T47D (cell line): ENCODE data around the gene TXNDC2.

Source experiments
- DNase-seq, 2 experiments: peaks; one replicate each; pipeline versions ENCODE4 v3.0.0 to v3.0.0-alpha.2; 2011 to 2012; ENCODE audit warnings: low read depth in 1 of 2, low spot score in 1 of 2
- JUND ChIP-seq: IDR thresholded peaks from 2 replicates; pipeline ENCODE4 v1.6.1; 2012; ENCODE audit warnings: low read depth
- in situ Hi-C: cut with HindIII; loops from 2 replicates; pipeline ENCODE4 v1.10.0; 2016; ENCODE audit warnings: low sequenced_read_pairs, low pct_unique_long_range_greater_than_20kb

Gene TXNDC2

DNA sequence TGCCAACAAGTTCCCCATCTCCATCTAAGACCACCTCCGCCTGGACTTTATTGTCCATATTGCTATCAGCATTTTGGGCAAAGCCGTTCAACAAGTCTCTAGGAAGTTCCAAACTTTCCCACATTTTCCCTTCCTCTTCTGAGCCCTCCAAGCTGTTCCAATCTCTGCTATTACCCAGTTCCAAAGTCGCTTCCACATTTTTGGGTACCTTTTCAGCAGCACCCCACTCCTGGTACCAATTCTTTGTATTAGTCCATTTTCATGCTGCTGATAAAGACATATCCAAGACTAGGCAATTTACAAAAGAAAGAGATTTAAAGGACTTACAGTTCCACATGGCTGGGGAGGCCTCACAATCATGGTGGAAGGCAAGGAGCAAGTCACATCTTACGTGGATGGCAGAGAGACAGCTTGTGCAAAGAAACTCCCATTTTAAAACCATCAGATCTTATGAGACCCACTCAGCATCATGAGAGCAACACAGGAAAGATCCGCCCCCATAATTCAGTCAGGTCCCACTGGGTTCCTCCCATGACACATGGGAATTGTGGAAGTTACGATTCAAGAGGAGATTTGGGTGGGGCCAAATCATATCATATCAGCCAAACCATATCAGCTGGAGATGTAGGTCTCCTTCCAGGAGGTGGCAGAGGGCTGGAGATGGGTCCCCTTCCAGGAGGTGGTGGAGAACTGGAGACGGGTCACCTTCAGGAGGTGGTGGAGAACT, 19.8 kb upstream of the TXNDC2 start:
- in situ Hi-C loops = no loop called here
- no peak for TF ChIP-seq JUND
- no peak for DNase-seq

DNA sequence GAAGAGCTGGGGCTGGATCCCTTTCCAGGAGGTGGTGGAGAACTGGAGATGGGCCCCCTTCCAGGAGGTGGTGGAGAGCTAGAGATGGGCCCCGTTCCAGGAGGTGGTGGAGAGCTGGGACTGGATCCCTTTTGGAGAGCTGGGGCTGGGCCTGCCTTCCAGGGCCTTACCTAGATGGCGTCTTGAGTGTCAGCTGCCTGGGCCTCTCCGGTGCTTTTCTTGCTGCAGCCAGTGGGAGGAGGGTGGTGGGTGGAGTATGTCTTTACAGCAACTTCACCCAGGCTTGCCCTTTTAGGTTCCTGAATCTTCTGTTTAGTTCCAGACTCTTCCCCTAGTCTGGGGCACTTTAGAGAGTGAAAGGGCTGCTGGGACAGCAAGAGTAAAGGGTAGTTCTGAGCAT, 19.1 kb upstream of the TXNDC2 start:
- no peak for TF ChIP-seq JUND
- no peak for DNase-seq
- in situ Hi-C loops = no loop called here

DNA sequence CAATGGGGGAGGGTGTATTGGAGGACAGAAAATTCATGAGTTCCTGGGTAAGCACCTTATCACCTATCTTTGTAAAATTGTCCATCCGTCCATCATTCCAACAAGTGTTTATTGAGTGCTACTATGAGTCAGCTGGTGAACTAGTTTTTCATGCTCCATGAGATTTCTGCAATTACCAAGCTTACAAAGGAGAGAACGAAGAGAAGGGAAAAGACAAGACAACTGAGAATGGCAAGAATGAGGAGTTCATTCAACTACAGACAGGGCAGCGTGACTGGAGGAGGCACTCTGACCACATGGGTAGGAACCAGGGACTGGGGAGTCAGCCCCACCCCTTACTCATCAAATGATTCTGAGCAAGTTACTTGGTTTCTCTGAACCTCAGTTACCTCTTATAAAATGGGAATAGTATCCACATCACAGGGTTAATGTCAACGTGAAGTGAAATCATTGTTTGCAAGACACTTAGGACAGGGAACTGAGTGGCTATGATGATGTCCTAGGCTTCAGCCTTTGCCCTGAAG, 18.6 kb upstream of the TXNDC2 start:
- no peak for TF ChIP-seq JUND
- DNase-seq = peak in 1 of 2 experiments; percentile 28
- in situ Hi-C loops = no loop called here

DNA sequence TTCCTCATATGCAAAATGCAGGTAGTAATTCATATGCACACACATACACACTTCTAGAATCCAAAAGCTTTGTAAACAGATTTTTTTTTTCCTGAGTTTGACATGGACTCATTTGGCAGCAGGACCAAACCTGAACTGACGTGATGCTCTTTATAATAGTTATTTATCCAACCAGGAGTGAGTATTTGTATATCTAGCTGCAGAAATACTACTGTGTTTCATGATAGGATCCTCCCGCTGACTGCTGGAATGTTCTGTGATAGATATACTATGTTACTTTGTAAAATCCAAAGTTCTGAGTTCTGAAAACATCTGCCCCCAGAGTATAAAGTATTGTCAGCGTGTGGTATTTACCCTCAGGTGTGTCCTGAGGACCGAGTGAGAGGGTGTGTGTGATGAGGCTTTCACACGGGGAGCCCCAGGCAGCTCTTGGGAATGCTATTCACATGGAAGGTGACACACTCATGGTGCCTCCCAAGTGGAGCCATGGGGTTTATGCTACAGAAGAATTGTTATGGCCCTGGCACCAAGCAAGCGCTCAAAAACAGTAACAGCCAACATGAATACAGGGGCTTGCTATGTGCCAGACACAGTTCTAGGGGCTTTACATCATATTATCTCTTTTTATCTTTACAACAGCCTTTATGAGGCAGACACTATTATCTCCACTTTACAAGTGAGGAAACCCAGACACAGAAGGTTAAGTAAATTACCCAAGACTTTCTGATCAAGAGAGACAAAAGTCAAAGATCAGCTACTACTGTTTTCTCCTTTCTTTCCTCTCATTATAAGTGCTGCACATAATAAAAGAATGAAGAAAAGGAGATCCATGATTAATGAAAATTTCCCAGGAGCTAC, 16.7 kb upstream of the TXNDC2 start:
- no peak for DNase-seq
- in situ Hi-C loops = no loop called here
- TF ChIP-seq JUND = no peak

DNA sequence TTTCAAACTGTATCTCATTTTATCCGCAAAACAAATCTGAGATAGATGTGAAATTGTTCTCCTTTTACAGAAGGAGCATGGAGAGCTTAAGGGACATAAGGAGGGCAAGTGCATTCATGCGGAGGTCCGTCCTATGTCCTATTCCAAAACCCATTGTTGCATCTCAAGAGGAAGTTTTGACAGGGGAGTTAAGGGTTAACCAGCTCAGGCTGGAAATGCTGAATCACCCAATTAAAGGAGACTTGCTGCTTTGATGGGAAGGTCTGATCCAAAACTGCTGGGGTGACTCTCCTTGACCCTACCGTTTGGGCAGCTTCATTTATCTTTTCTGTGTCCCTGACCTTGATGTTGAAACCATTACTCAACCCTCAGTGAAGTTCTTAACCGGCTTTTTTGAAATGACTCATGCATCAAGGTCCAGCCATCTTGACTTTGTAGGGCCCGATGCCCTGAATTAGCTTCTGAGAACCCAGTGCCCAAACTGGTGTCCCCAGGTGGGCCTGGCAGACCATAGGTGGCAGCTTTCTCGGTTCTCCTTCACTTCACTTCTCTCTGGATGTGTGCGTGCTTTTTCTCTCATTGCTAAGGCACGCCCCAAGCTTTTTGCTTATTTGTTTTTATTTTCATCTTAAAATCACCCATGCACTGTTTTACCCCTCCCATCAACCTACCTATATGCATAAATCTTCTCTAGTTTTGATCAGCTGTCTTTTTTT, 15.9 kb upstream of the TXNDC2 start:
- peak in 1 of 2 experiments; percentile 33 for DNase-seq
- in situ Hi-C loops = no loop called here
- no peak for TF ChIP-seq JUND

DNA sequence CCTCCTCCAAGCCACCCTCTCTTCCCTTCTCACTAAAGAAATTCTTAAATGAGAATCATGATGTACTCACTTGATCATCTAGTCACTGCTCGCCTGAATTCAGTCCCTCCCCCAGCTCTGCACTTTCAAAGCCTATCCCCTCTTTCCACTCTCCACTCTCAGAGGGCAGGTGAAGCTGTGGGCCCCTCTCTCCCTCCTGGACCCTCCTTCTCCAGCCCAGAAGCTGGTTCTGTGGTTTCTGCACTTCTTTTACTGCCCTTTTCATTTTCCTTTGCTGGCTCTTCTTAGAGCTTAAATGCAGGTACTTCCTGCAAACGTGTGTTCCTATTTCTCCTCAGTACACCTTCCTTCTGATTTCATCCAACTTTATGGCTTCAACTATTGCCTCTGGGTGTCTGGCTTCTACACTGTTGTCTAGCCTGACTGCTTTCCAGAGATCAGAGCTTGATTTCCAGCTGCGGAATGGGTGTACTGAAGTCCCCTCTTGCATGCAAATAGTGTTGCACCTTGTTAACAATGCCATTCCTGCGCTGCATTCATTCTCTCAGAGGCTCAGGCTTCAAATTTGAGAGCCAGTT, 15.3 kb upstream of the TXNDC2 start:
- DNase-seq = peak; percentile 5 to 67
- in situ Hi-C loops = no loop called here
- peak; percentile 32; the same call in 1 of the 2 replicates for TF ChIP-seq JUND

DNA sequence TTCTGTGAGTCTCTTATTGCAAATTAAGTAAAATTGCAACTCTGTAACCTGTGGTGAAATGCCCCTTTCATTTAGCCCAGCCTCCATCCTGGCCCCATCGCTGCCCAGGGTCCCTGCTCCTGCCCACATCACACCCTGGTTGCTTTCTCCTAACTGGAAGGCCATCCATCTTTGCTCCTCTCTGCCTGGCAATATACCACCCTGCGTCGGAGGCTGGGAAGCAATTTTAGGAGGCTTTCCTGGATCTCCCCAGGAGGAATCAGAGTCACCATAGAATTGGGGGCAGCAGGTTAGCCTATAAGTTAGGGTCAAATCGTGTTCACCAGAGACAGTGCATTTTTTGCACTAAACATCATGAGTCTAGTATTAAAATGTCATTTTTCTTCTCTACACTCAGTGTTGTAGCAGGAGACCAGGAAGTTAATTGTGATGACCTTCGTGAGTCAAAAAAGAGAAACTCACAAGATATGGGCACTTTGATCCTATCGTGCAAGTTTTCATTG, 14.5 kb upstream of the TXNDC2 start:
- DNase-seq = no peak
- in situ Hi-C loops = no loop called here
- no peak for TF ChIP-seq JUND

DNA sequence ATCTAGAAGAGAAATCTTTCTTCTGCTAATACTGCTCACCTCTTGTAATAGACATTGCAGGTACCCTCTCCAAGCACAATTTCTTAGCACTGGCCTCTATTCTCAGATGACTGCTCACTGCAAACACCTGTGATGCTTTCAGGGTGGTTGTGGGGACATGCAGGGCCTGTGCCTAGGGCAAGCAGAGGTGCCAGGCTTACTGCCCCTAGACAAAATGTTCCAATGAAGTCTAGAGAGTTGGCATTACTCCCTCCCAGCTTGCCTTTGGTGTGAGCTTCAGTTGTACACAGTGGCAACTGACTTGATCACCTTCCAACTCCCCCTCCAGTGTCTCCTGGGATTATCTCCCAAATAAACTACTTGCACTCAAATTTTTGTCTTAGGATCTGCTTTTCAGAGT, 12.9 kb upstream of the TXNDC2 start:
- DNase-seq = no peak
- in situ Hi-C loops = no loop called here
- no peak for TF ChIP-seq JUND

DNA sequence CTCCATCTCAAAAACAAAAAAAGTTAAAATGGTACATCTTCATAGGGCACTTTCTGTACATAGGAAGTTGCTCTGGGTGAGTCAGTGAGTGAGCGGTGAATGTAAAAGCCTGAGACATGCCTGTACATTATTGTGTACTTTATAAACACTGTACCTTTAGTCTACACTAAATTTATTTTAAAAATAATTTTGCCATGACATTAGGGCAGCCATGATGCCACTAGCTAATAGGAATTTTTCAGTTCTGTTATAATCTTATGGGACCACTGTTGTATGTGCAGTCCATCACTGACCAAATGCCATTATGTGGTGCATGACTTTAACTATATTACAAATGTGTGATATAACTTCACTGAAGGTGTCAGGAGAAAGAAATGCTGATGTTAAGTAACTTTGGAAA, 11.0 kb upstream of the TXNDC2 start:
- DNase-seq = no peak
- no peak for TF ChIP-seq JUND
- in situ Hi-C loops = no loop called here

DNA sequence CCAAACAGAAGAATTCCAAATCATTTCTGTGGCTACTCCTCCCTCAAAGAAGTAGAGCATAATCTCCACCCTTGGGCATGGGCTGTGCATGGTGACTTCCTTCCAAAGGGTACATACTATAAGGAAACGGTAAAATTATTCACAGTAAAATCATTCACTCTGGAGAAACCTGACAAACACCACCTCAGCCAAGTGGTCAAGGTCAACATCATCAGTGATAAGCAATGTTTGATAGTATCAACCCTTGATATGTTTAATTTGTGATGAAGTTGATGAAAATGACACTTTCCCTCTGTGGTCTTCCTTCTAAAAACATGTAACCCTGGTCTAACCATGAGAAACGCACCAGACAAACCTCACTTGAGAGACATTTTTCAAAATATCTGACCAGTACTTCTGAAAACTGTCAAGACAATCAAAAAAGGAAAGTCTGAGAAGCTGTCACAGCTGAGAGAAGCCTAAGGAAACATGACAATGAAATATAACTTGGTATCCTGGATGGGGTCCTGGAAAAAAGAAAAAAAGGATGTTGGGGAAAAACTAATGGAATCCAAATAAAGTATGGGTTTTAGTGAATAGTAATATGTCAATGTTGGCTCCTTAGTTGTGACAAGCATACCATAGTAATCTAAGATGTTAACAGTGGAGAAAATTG, 9.4 kb upstream of the TXNDC2 start:
- no peak for DNase-seq
- TF ChIP-seq JUND = no peak
- in situ Hi-C loops = no loop called here

DNA sequence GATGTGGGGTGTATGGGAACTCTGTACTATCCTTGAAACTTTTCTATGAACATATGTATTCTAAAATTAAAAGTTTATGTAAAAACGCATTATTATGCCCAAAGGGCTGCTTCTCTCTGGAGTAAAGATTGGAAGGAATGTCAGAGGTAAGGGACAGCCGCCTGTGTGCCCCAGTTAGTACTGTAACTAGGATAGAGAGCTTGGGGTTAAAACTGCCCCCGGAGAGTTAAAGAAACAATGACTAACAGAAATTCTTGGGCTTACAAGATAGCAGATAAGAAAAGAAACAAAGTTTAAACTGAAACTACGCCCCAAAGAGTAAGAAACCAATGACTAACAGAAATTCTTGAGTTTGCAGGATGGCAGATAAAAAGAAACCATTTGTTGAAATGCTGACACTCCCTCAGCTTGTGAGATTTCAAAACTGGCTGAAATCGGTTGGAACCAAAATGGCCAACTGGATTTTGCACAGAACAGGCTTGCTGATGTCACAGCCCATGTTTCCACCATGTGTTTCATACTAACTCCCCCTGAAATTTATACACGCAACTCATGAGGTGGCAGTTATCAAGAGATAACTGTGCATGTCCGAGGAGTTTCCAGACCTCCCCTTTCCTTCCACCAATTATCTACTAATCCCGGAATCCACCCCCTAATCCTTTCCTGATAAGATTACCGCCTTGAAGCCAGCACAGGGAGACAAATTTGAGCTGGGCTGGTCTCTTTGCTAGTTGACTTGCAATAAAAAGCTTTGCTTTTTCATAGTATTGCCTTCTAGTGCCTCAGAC, 8.7 kb upstream of the TXNDC2 start:
- TF ChIP-seq JUND = no peak
- in situ Hi-C loops = no loop called here
- no peak for DNase-seq
